ENCODE measurements around the gene RTL5.
A peak's percentile ranks its signal among the peaks of the same experiment; 100 is the strongest.

GRCh38 chrX:72094894-72095293 lies 36.8 kb downstream of the RTL5 start:
- peak; percentile 66 for TF ChIP-seq REST (IDR thresholded peaks at IDR 0.05; ENCODE audit: borderline replicate concordance)
- TF ChIP-seq, protein P1, sequence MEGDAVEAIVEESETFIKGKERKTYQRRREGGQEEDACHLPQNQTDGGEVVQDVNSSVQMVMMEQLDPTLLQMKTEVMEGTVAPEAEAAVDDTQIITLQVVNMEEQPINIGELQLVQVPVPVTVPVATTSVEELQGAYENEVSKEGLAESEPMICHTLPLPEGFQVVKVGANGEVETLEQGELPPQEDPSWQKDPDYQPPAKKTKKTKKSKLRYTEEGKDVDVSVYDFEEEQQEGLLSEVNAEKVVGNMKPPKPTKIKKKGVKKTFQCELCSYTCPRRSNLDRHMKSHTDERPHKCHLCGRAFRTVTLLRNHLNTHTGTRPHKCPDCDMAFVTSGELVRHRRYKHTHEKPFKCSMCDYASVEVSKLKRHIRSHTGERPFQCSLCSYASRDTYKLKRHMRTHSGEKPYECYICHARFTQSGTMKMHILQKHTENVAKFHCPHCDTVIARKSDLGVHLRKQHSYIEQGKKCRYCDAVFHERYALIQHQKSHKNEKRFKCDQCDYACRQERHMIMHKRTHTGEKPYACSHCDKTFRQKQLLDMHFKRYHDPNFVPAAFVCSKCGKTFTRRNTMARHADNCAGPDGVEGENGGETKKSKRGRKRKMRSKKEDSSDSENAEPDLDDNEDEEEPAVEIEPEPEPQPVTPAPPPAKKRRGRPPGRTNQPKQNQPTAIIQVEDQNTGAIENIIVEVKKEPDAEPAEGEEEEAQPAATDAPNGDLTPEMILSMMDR (IDR thresholded peaks at IDR 0.05; ENCODE audit: poor library complexity, severe bottlenecking), result no peak
- no peak for TF ChIP-seq EZH2 (IDR thresholded peaks at IDR 0.05; ENCODE audit: borderline replicate concordance, insufficient read depth, low read length, poor library complexity, severe bottlenecking)
- peak; percentile 48 for TF ChIP-seq SMC3 (conservative IDR thresholded peaks at IDR 0.05; ENCODE audit: poor library complexity)
- TF ChIP-seq MXI1 (conservative IDR thresholded peaks at IDR 0.05; ENCODE audit: poor library complexity, severe bottlenecking), result peak; percentile 81
- TF ChIP-seq POLR2AphosphoS5 (IDR thresholded peaks at IDR 0.05), result peak; percentile 24
